T-cell (primary cell): Measurements from ENCODE around the gene MYLK3. TPM values are rescaled to one million over a fixed set of nuclear protein-coding genes. Genes with fewer than 3 reads are reported as not detected.

Source experiments
- ATAC-seq, 4 experiments: fragments of 200-7000 bp in 3 of 4; fragments of 150-1000 bp in 1 of 4; cut with Tn5 transposase; replicated peaks in 1 of 4; 1 replicate in 3 of 4; 2 replicates in 1 of 4; pipeline ENCODE4 v1.10.0; 2021; ENCODE audit warnings: moderate library complexity in 3 of 4, mild to moderate bottlenecking in 2 of 4, moderate number of reproducible peaks in 1 of 4
- CTCF ChIA-PET, 2 donors: fragments of 300-600 bp; sonication (Branson Sonifier 250); formaldehyde crosslinking; loops; one replicate each; lab custom pipeline; 2022; ENCODE audit warnings: antibody characterized with exemption in 2 of 2; lab: Charles Lee
- POLR2A ChIA-PET, 2 donors: fragments of 300-600 bp; sonication (Branson Sonifier 250); formaldehyde crosslinking; loops; one replicate each; lab custom pipeline; 2022; ENCODE audit warnings: antibody characterized with exemption in 2 of 2; lab: Charles Lee
- DNase-seq, 35 experiments: peaks; one replicate each; pipeline versions ENCODE4 v3.0.0 to v3.0.0-alpha.2; 2013 to 2023
- H3K27ac ChIP-seq: one replicate; pipeline ENCODE4 v1.5.1; 2013; ENCODE audit warnings: low read length
- H3K27me3 ChIP-seq, 2 experiments: replicated peaks in 1 of 2; 1 replicate in 1 of 2; 2 replicates in 1 of 2; pipeline versions ENCODE4 v1.6.1 to v1.7.0; 2013; ENCODE audit warnings: low read length in 1 of 2, mixed read lengths in 1 of 2; ENCODE audit not compliant: control insufficient read depth in 2 of 2, insufficient read depth in 2 of 2; ENCODE audit errors: extremely low read depth in 1 of 2
- H3K36me3 ChIP-seq, 2 donors: 1 replicate in 1 of 2; 2 replicates in 1 of 2; pipeline versions ENCODE4 v1.6.1 to v1.7.0; 2013; ENCODE audit warnings: low read length in 1 of 2; ENCODE audit not compliant: control insufficient read depth in 2 of 2, insufficient read depth in 1 of 2; ENCODE audit errors: extremely low read depth in 1 of 2
- H3K4me1 ChIP-seq, 2 experiments: 1 replicate in 1 of 2; 2 replicates in 1 of 2; pipeline versions ENCODE4 v1.6.1 to v1.7.0; 2013; ENCODE audit warnings: low read length in 2 of 2, mixed read lengths in 1 of 2; ENCODE audit not compliant: insufficient read depth in 2 of 2, control insufficient read depth in 1 of 2; ENCODE audit errors: extremely low read depth in 1 of 2
- H3K4me3 ChIP-seq, 2 donors: 1 replicate in 1 of 2; 2 replicates in 1 of 2; pipeline versions ENCODE4 v1.5.1 to v1.7.0; 2013; ENCODE audit warnings: mild to moderate bottlenecking in 2 of 2, low read length in 1 of 2, moderate library complexity in 1 of 2; ENCODE audit not compliant: control insufficient read depth in 1 of 2; ENCODE audit errors: extremely low read depth in 1 of 2
- H3K9me3 ChIP-seq: 2 replicates; pipeline ENCODE4 v1.7.0; 2013
- H3K27ac Mint-ChIP-seq, 2 donors: one replicate each; pipeline ENCODE4 v1.8.0; 2020 to 2021; ENCODE audit warnings: mild to moderate bottlenecking in 2 of 2, mixed read lengths in 2 of 2
- H3K27me3 Mint-ChIP-seq, 2 donors: one replicate each; pipeline ENCODE4 v1.8.0; 2021 to 2022; ENCODE audit warnings: mixed read lengths in 2 of 2
- H3K36me3 Mint-ChIP-seq: one replicate; pipeline ENCODE4 v1.8.0; 2021; ENCODE audit warnings: mixed read lengths
- H3K4me1 Mint-ChIP-seq, 3 donors: one replicate each; pipeline ENCODE4 v1.8.0; 2020 to 2022; ENCODE audit warnings: mixed read lengths in 3 of 3, mild to moderate bottlenecking in 1 of 3
- H3K4me3 Mint-ChIP-seq, 3 donors: one replicate each; pipeline ENCODE4 v1.8.0; 2020 to 2022; ENCODE audit warnings: mild to moderate bottlenecking in 3 of 3, mixed read lengths in 3 of 3, moderate library complexity in 3 of 3
- H3K9me3 Mint-ChIP-seq, 3 donors: one replicate each; pipeline ENCODE4 v1.8.0; 2020 to 2022; ENCODE audit warnings: mixed read lengths in 3 of 3
- WGBS: methylation state at CpG from one replicate; pipeline ENCODE4 v1.1.5; 2013; ENCODE audit warnings: missing lambda C conversion rate; ENCODE audit not compliant: insufficient coverage; 5-methylcytosine and 5-hydroxymethylcytosine counted together
- total RNA-seq, 35 experiments: library from RNA in 6 of 35; stranded (reverse) in 6 of 35; fragments of 120-200 nt in 1 of 35; gene quantifications; one replicate each; pipeline versions ENCODE4 v1.2.1 to v1.2.4 and lab custom pipeline; 2013 to 2026

Gene MYLK3
- total RNA-seq, 5 donors from 2014 or later (not counting 1 experiment from before 2014, with no cell fraction given) = 0.03 to 0.50 (median 0.03) TPM; not detected in 2

DNA sequence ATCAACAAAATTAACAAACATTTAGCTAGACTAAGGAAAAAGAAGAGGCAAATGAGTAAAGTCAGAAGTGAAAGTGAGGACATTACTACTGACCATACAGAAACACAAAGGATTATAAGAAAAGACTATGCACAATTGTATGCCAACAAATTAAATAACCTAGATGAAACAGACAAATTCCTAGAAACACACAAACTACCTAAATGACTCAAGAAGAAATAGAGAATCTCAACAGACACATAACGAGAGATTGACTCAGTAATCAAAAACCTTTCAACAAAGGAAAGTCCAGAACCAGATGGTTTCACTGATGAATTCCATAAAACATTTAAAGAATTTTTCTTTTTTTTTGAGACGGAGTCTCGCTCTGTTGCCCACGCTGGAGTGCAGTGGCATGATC is 35.7 kb upstream of the MYLK3 start:
- Mint-ChIP-seq H3K4me3 (no peak overlapping the region), H3K9me3 (peaks cover 9 to 10% (median 9%) of the 10 kb centered on the region in 3 donors), H3K27me3 (peaks cover 0 to 3% of the 10 kb centered on the region in 2 donors), H3K27ac (no peak overlapping the region), H3K36me3 (peaks cover 5% of the 10 kb centered on the region), H3K4me1 (peaks cover 0 to 6% (median 0%) of the 10 kb centered on the region in 3 donors)
- Histone ChIP-seq H3K36me3 (no peaks in the 10 kb centered on the region), H3K4me3 (no peak overlapping the region), H3K9me3 (no peaks in the 10 kb centered on the region), H3K27ac (no peak overlapping the region), H3K27me3 (peaks cover 0 to 2% of the 10 kb centered on the region in 2 experiments), H3K4me1 (no peaks in the 10 kb centered on the region)
- DNase-seq = no peak
- ATAC-seq = no peak
- ChIA-PET CTCF (no interaction called here), POLR2A (no interaction called here)
- WGBS = no CpG with 5 or more reads among the region's 4 CpGs

DNA sequence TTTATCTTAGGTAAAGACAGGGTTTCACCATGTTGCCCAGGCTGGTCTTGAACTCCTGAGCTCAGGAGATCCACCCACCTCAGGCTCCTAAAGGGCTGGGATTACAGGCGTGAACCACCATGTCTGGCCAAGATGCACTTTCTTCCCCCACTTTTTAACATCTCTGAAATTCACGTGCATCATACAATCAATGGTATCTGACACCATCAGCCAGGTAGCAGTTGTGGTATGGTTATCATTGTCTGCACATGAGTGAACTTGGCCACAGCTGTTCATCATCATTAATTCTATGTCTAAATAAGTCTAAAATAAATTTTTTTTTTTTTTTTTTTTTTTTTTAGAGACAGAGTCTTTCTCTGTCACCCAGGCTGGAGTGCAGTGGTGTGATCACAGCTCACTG is 34.2 kb upstream of the MYLK3 start:
- no peaks in the 10 kb centered on the region for H3K36me3 ChIP-seq
- H3K9me3 ChIP-seq = no peaks in the 10 kb centered on the region
- H3K4me1 Mint-ChIP-seq = peaks cover 0 to 1% (median 0%) of the 10 kb centered on the region in 3 donors
- peaks cover 5% of the 10 kb centered on the region for H3K36me3 Mint-ChIP-seq
- no peak overlapping the region for H3K4me3 ChIP-seq
- H3K27ac ChIP-seq = no peak overlapping the region
- H3K27me3 Mint-ChIP-seq = peaks cover 0 to 3% of the 10 kb centered on the region in 2 donors
- H3K4me3 Mint-ChIP-seq = no peak overlapping the region
- no peaks in the 10 kb centered on the region for H3K4me1 ChIP-seq
- no CpG with 5 or more reads among the region's 2 CpGs for WGBS
- peaks cover 9 to 10% (median 9%) of the 10 kb centered on the region in 3 donors for H3K9me3 Mint-ChIP-seq
- ATAC-seq = no peak
- H3K27me3 ChIP-seq = peaks cover 0 to 11% of the 10 kb centered on the region in 2 experiments
- ChIA-PET POLR2A (no interaction called here), CTCF (no interaction called here)
- DNase-seq = no peak
- no peak overlapping the region for H3K27ac Mint-ChIP-seq

DNA sequence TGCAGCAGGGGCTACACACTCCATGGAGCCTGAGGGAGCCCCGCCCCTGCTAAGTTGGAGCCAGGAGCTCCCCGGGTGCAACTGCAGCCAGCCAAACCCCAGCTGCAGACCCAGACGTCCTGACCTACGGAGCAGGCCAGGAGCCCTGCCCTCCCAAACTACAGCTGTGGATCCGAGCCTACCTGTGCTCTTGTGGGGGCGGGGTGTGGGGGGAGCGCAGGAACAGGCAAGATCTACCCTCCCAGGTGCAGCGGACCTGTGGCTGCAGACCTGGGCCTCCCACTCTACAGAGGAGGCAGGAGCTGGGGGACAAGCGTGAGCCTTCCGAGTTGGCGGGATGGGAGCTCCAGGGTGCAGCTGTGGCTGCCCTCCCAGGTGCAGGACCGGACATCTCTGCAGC is 29.7 kb upstream of the MYLK3 start:
- H3K9me3 ChIP-seq = no peaks in the 10 kb centered on the region
- DNase-seq = no peak
- Mint-ChIP-seq H3K36me3 (no peaks in the 10 kb centered on the region), H3K27ac (no peak overlapping the region), H3K4me1 (no peaks in the 10 kb centered on the region), H3K4me3 (no peak overlapping the region), H3K9me3 (no peaks in the 10 kb centered on the region), H3K27me3 (peaks cover 0 to 3% of the 10 kb centered on the region in 2 donors)
- POLR2A ChIA-PET = interaction anchor here in 1 of 2 donors (0.6 kb wide), 1 partner anchor 14 kb away, joined by 3 read pairs; no protein-coding TSS in a partner anchor
- WGBS = 80% methylated on average over 5 of the region's 12 CpGs
- no peaks in the 10 kb centered on the region for H3K36me3 ChIP-seq
- H3K27me3 ChIP-seq = peaks cover 0 to 11% of the 10 kb centered on the region in 2 experiments
- H3K4me1 ChIP-seq = no peaks in the 10 kb centered on the region
- H3K27ac ChIP-seq = no peak overlapping the region
- ATAC-seq = no peak
- no peak overlapping the region for H3K4me3 ChIP-seq
- CTCF ChIA-PET = interaction anchor here in 1 of 2 donors (0.6 kb wide), 1 partner anchor 1004 kb away, joined by 5 read pairs; no protein-coding TSS in a partner anchor

DNA sequence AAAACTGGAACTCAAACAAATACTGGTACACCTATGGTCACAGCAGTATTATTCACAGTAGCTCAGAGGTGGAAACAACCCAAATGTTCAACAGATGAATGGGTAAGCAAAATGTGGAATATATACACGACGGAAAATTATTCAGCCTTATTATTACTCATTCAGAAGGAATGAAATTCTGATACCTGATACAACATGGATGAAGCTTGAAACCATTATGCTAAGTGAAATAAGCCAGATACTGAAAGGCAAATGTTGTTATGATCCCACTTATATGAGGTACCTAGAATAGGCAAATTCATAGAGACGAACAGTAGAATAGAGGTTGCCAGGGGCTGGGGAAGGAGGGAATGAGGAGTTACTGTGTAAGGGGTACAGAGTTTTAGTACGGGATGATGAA is 27.1 kb upstream of the MYLK3 start:
- H3K27ac ChIP-seq = no peak overlapping the region
- 66% methylated on average over 2 of the region's 4 CpGs for WGBS
- ChIA-PET CTCF (interaction anchor here in 1 of 2 donors (0.6 kb wide), 1 partner anchor 54 kb away, joined by 5 read pairs; no protein-coding TSS in a partner anchor), POLR2A (no interaction called here)
- H3K9me3 Mint-ChIP-seq = no peaks in the 10 kb centered on the region
- H3K4me3 Mint-ChIP-seq = no peak overlapping the region
- H3K4me1 Mint-ChIP-seq = no peaks in the 10 kb centered on the region
- no peaks in the 10 kb centered on the region for H3K36me3 Mint-ChIP-seq
- H3K4me3 ChIP-seq = no peak overlapping the region
- H3K27ac Mint-ChIP-seq = no peak overlapping the region
- H3K4me1 ChIP-seq = no peaks in the 10 kb centered on the region
- ATAC-seq (no peak), DNase-seq (no peak)
- H3K9me3 ChIP-seq = no peaks in the 10 kb centered on the region
- peaks cover 0 to 10% of the 10 kb centered on the region in 2 experiments for H3K27me3 ChIP-seq
- H3K27me3 Mint-ChIP-seq = no peaks in the 10 kb centered on the region
- H3K36me3 ChIP-seq = no peaks in the 10 kb centered on the region

DNA sequence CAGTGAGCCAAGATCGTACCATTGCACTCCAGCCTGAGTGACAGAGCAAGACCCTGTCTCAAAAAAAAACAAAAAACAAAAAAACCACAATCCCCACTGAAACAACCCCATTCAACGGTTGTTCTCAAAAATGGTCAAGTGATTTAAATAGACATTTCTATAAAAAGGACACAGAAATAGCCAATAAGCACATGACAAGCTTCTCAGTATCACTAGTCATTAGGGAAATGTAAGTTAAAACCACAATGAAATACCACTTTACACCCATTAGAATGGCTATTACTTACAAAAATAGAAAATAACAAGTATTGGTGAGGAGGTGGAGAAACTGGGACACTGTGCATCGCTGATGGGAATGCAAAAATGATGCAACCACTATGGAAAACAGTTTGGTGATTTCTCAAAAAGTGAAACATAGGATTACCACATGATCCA is 26.6 kb upstream of the MYLK3 start:
- H3K4me3 Mint-ChIP-seq = no peak overlapping the region
- POLR2A ChIA-PET = no interaction called here
- no peaks in the 10 kb centered on the region for H3K9me3 Mint-ChIP-seq
- WGBS = 83% methylated on average over 1 of the region's 3 CpGs
- no peaks in the 10 kb centered on the region for H3K36me3 Mint-ChIP-seq
- H3K4me1 ChIP-seq = no peaks in the 10 kb centered on the region
- no peak overlapping the region for H3K4me3 ChIP-seq
- H3K27me3 Mint-ChIP-seq = no peaks in the 10 kb centered on the region
- no peak for DNase-seq
- peaks cover 0 to 9% of the 10 kb centered on the region in 2 experiments for H3K27me3 ChIP-seq
- ATAC-seq = no peak
- H3K4me1 Mint-ChIP-seq = no peaks in the 10 kb centered on the region
- no peak overlapping the region for H3K27ac Mint-ChIP-seq
- CTCF ChIA-PET = interaction anchor here in 1 of 2 donors (0.6 kb wide), 1 partner anchor 55 kb away, joined by 5 read pairs; no protein-coding TSS in a partner anchor
- H3K9me3 ChIP-seq = no peaks in the 10 kb centered on the region
- H3K36me3 ChIP-seq = no peaks in the 10 kb centered on the region
- H3K27ac ChIP-seq = no peak overlapping the region

DNA sequence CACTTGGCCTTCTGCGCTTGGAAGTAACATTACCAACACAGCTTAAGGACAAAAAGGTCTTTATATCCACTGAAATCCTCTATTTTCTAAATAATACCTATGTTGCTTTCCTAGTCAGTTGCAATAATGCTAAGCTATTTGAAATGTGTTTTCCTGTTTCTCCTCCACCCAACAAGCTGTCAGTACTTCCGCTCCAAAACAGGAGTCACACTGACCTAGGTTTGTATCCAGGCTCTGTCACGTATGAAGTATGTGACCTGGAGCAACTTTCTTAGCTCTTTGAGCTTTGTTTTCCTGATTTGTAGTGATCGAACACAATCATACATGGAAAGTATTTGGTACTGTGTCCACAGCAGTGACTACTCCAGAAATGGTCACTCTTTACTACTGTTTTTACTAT is 24.3 kb upstream of the MYLK3 start:
- CTCF ChIA-PET = interaction anchor here in 1 of 2 donors (0.8 kb wide), 1 partner anchor 88 kb away, joined by 3 read pairs; no protein-coding TSS in a partner anchor
- no CpG with 5 or more reads among the region's 4 CpGs for WGBS

More for the DNA sequence above, 24.3 kb upstream of the MYLK3 start:
- Histone ChIP-seq H3K36me3 (no peaks in the 10 kb centered on the region), H3K4me3 (no peak overlapping the region), H3K9me3 (no peaks in the 10 kb centered on the region), H3K27me3 (peaks cover 0 to under 1% of the 10 kb centered on the region in 2 experiments), H3K4me1 (no peaks in the 10 kb centered on the region), H3K27ac (no peak overlapping the region)
- H3K27me3 Mint-ChIP-seq = no peaks in the 10 kb centered on the region
- H3K36me3 Mint-ChIP-seq = no peaks in the 10 kb centered on the region
- DNase-seq (no peak), ATAC-seq (no peak)
- H3K4me3 Mint-ChIP-seq = no peak overlapping the region
- POLR2A ChIA-PET = no interaction called here
- H3K4me1 Mint-ChIP-seq = no peaks in the 10 kb centered on the region
- no peaks in the 10 kb centered on the region for H3K9me3 Mint-ChIP-seq
- H3K27ac Mint-ChIP-seq = no peak overlapping the region
